Gastroesophageal sphincter (tissue), 3 donors: ENCODE data around the gene SMAD3.

Experiments used
- POLR2A ChIP-seq, 2 donors: fragments of 450-650 bp; IDR thresholded peaks; one replicate each; pipeline ENCODE4 v1.6.1; 2017; ENCODE audit warnings: antibody characterized with exemption in 2 of 2, mild to moderate bottlenecking in 2 of 2, moderate library complexity in 1 of 2
- POLR2AphosphoS5 ChIP-seq: sonication (generic); formaldehyde crosslinking; IDR thresholded peaks from one replicate; pipeline ENCODE4 v1.6.1; 2017; ENCODE audit warnings: antibody characterized with exemption
- TF ChIP-seq, protein P1 (sequence below), 4 experiments: fragments of 200-600 bp in 2 of 4; fragments of 450-650 bp in 2 of 4; sonication (generic) in 1 of 4; IDR thresholded peaks; one replicate each; pipeline ENCODE4 v1.5.1; 2017 to 2019; ENCODE audit warnings: antibody characterized with exemption in 4 of 4, mild to moderate bottlenecking in 2 of 4, moderate library complexity in 2 of 4

DNA sequence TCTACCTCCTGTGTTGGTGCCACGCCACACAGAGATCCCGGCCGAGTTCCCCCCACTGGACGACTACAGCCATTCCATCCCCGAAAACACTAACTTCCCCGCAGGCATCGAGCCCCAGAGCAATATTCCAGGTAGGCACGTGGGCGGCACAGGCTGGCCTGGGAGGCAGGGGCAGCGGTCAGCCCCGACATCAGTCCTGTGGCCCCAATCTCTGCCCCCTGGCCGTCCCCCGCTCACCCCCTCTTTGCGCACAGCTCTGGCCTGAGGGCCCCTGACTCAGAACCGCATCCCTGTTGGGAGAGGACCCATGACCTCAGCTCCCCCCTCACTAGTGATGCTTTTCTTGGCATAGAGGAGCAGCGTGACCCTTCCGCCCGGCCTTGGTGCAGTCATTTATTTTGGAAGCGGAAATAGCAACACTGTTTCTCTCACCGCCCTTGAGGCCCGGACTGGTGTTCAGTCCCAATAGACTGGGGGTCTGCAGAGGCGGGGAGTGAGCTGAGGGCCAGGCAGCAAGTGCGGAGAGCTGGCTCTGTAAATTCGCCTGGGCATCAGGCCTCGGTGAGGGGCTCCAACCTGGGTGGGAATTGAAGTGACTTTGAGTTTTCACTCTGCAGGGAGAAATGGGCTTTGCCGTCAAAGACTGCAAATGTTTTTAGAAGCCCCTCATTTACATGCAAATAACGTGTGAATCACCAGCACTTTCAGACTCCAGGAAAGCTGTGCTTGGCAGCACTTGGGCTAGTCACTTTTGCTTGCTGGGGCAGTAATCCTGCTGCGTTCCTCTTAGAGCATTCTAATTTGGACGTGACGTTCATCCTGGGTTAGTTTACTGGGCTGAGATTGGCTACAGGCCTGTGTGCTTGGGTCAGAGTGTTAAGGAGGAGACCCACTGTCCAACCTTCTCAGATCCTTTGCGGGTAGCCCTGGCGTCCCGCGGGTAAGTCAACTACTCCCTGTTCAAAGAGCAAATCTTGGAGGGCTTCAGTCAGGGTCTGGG is 100.2 kb downstream of the SMAD3 start:
- TF ChIP-seq, protein P1, sequence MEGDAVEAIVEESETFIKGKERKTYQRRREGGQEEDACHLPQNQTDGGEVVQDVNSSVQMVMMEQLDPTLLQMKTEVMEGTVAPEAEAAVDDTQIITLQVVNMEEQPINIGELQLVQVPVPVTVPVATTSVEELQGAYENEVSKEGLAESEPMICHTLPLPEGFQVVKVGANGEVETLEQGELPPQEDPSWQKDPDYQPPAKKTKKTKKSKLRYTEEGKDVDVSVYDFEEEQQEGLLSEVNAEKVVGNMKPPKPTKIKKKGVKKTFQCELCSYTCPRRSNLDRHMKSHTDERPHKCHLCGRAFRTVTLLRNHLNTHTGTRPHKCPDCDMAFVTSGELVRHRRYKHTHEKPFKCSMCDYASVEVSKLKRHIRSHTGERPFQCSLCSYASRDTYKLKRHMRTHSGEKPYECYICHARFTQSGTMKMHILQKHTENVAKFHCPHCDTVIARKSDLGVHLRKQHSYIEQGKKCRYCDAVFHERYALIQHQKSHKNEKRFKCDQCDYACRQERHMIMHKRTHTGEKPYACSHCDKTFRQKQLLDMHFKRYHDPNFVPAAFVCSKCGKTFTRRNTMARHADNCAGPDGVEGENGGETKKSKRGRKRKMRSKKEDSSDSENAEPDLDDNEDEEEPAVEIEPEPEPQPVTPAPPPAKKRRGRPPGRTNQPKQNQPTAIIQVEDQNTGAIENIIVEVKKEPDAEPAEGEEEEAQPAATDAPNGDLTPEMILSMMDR (IDR thresholded peaks at IDR 0.05) = no peak
- no peak for TF ChIP-seq POLR2A (IDR thresholded peaks at IDR 0.05)
- TF ChIP-seq POLR2AphosphoS5 = no peak
